CD8-positive, alpha-beta memory T cell (primary cell): ENCODE data around the gene RNLS. TPM values are rescaled to one million over a fixed set of nuclear protein-coding genes. Genes with fewer than 3 reads are reported as not detected.
"Not testable (repeated sequence)": the region's sequence is repeated elsewhere in the genome, so short reads cannot be mapped to it uniquely, and the experiment has no call there.

Source experiments
- CTCF ChIA-PET: fragments of 350-600 bp; sonication (Branson Sonifier 250); formaldehyde crosslinking; loops from one replicate; lab custom pipeline; 2021; ENCODE audit warnings: antibody characterized with exemption; lab: Charles Lee
- POLR2A ChIA-PET: fragments of 350-600 bp; sonication (Branson Sonifier 250); formaldehyde crosslinking; loops from one replicate; lab custom pipeline; 2021; ENCODE audit warnings: antibody characterized with exemption; lab: Charles Lee
- DNase-seq, 5 donors: peaks; one replicate each; pipeline versions ENCODE4 v3.0.0 to v3.0.0-alpha.2; 2020 to 2022; ENCODE audit warnings: mixed read lengths in 1 of 5
- H3K27ac ChIP-seq: one replicate; pipeline ENCODE4 v1.7.0; 2013; ENCODE audit warnings: low read depth, mild to moderate bottlenecking, low read length, moderate library complexity
- H3K27me3 ChIP-seq: 2 replicates; pipeline ENCODE4 v1.7.0; 2013; ENCODE audit warnings: low read length, mild to moderate bottlenecking; ENCODE audit not compliant: insufficient read depth, poor library complexity, severe bottlenecking
- H3K36me3 ChIP-seq: 2 replicates; pipeline ENCODE4 v1.7.0; 2013; ENCODE audit warnings: mild to moderate bottlenecking, low read length, moderate library complexity; ENCODE audit not compliant: insufficient read depth
- H3K4me1 ChIP-seq: 2 replicates; pipeline ENCODE4 v1.7.0; 2013; ENCODE audit warnings: mild to moderate bottlenecking, low read length, moderate library complexity; ENCODE audit not compliant: insufficient read depth
- H3K4me3 ChIP-seq: 2 replicates; pipeline ENCODE4 v1.7.0; 2013; ENCODE audit warnings: mild to moderate bottlenecking, low read length
- H3K9me3 ChIP-seq: 2 replicates; pipeline ENCODE4 v1.7.0; 2013; ENCODE audit warnings: mild to moderate bottlenecking, low read length
- H3K27ac Mint-ChIP-seq, 8 donors: one replicate each; pipeline ENCODE4 v1.8.0; 2020 to 2021; ENCODE audit warnings: mixed read lengths in 8 of 8, mild to moderate bottlenecking in 6 of 8, inconsistent platforms in 3 of 8, moderate library complexity in 3 of 8
- H3K27me3 Mint-ChIP-seq, 2 donors: one replicate each; pipeline ENCODE4 v1.8.0; 2020 to 2021; ENCODE audit warnings: mixed read lengths in 2 of 2, mild to moderate bottlenecking in 1 of 2, moderate library complexity in 1 of 2
- H3K36me3 Mint-ChIP-seq, 3 donors: one replicate each; pipeline ENCODE4 v1.8.0; 2020 to 2021; ENCODE audit warnings: mixed read lengths in 3 of 3, inconsistent platforms in 1 of 3, mild to moderate bottlenecking in 1 of 3
- H3K4me1 Mint-ChIP-seq, 3 donors: one replicate each; pipeline ENCODE4 v1.8.0; 2020 to 2021; ENCODE audit warnings: mixed read lengths in 3 of 3, inconsistent platforms in 1 of 3, mild to moderate bottlenecking in 1 of 3
- H3K4me3 Mint-ChIP-seq, 7 donors: one replicate each; pipeline ENCODE4 v1.8.0; 2020 to 2021; ENCODE audit warnings: mixed read lengths in 7 of 7, mild to moderate bottlenecking in 6 of 7, moderate library complexity in 4 of 7, inconsistent platforms in 2 of 7
- H3K9me3 Mint-ChIP-seq, 5 donors: one replicate each; pipeline ENCODE4 v1.8.0; 2020 to 2022; ENCODE audit warnings: mixed read lengths in 5 of 5, mild to moderate bottlenecking in 3 of 5, moderate library complexity in 2 of 5, inconsistent platforms in 1 of 5
- polyA plus RNA-seq: library from polyadenylated mRNA; unstranded; fragments of 300-500 nt; fragmentation: Illumina TruSeq; gene quantifications from one replicate; pipeline ENCODE4 v1.2.3, GENCODE V29; 2021
- total RNA-seq, 2 experiments: library from RNA; stranded (reverse); gene quantifications; one replicate each; pipeline ENCODE4 v1.2.3, GENCODE V29; 2021

RNLS gene
- total and polyA plus RNA-seq, 3 experiments from 2014 or later = 4.0 to 7.0 (median 4.6) TPM

DNA sequence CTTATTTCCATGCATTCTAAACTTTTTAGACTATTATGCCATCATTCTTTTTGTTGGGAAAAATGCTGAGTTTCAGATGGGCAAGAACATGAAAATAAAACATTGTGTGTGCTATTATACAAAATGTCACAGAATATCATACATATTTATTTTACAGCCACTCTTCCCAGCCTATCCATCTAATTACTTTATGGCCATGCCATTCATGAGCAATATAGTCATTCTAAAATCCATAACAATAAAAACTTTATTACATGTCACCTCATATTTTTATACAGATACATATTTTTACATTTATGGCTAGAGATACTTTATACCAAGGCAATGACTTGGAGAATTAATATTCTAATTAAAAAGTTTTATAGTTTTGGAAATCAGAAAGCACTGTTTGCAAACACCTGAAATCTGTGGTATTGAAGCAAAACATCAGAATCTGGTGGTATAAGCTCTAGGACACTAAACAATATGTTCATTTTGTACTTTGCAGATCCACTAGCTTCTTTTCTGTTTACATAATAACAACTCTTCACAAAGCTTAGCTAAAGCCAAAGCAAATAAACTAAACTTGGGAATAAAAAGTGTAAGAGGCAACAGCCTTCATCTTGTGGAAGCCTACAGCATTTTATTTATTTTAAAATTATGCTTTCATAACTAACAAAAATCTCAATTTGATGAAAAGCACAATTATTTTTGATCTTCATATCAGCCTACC, 210.1 kb downstream of the RNLS start:
- H3K9me3 Mint-ChIP-seq = no peaks in the 10 kb centered on the region
- ChIA-PET POLR2A (no interaction called here), CTCF (no interaction called here)
- peaks cover 2 to 10% (median 6%) of the 10 kb centered on the region in 3 donors for H3K4me1 Mint-ChIP-seq
- no peaks in the 10 kb centered on the region for H3K36me3 ChIP-seq
- H3K4me3 ChIP-seq = no peak overlapping the region
- no peaks in the 10 kb centered on the region for H3K4me1 ChIP-seq
- no peaks in the 10 kb centered on the region for H3K27me3 ChIP-seq
- no peak overlapping the region for H3K4me3 Mint-ChIP-seq
- no peaks in the 10 kb centered on the region for H3K9me3 ChIP-seq
- H3K36me3 Mint-ChIP-seq = no peaks in the 10 kb centered on the region
- H3K27me3 Mint-ChIP-seq = no peaks in the 10 kb centered on the region
- no peak overlapping the region for H3K27ac ChIP-seq
- no peak overlapping the region for H3K27ac Mint-ChIP-seq
- no peak for DNase-seq

GRCh38 chr10:88372051-88372715, 210.9 kb downstream of the RNLS start:
- H3K27ac Mint-ChIP-seq = no peak overlapping the region
- Histone ChIP-seq H3K4me1 (no peaks in the 10 kb centered on the region), H3K4me3 (no peak overlapping the region), H3K27me3 (no peaks in the 10 kb centered on the region), H3K27ac (no peak overlapping the region), H3K36me3 (no peaks in the 10 kb centered on the region), H3K9me3 (no peaks in the 10 kb centered on the region)
- no peaks in the 10 kb centered on the region for H3K27me3 Mint-ChIP-seq
- ChIA-PET POLR2A (no interaction called here), CTCF (no interaction called here)
- DNase-seq = no peak
- peaks cover 2 to 10% (median 6%) of the 10 kb centered on the region in 3 donors for H3K4me1 Mint-ChIP-seq
- H3K36me3 Mint-ChIP-seq = peaks cover 0 to 6% (median 1%) of the 10 kb centered on the region in 3 donors
- H3K9me3 Mint-ChIP-seq = peaks cover 0 to 7% (median 2%) of the 10 kb centered on the region in 5 donors
- H3K4me3 Mint-ChIP-seq = no peak overlapping the region

GRCh38 chr10:88370713-88371112, 212.4 kb downstream of the RNLS start:
- Histone ChIP-seq H3K4me3 (no peak overlapping the region), H3K9me3 (no peaks in the 10 kb centered on the region), H3K27me3 (no peaks in the 10 kb centered on the region), H3K4me1 (no peaks in the 10 kb centered on the region), H3K36me3 (no peaks in the 10 kb centered on the region), H3K27ac (no peak overlapping the region)
- no peak for DNase-seq
- ChIA-PET POLR2A (no interaction called here), CTCF (no interaction called here)
- Mint-ChIP-seq H3K4me3 (no peak overlapping the region), H3K9me3 (peaks cover 0 to 8% (median 2%) of the 10 kb centered on the region in 5 donors), H3K36me3 (peaks cover 0 to 8% (median 1%) of the 10 kb centered on the region in 3 donors), H3K4me1 (peaks cover 2 to 10% (median 6%) of the 10 kb centered on the region in 3 donors), H3K27ac (no peak overlapping the region), H3K27me3 (no peaks in the 10 kb centered on the region)

DNA sequence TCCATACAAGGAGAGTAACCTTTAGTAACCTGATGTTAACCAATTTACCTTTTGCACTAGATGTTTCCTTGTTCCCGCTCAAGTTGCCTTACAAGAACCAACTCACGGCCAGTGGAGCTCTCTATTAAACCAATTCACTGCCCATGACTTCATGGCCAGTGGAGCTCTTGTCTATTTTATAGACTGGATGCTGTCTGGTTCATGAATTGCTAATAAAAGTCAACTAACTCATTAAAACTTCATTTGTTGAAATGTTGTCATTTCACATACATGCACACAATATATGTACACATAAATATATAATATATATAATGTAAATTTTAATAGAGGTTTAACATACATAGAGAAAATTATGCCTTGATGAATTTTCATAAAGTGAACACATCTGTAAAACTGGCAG, 216.3 kb downstream of the RNLS start:
- Mint-ChIP-seq H3K9me3 (peaks cover 0 to 8% (median 2%) of the 10 kb centered on the region in 5 donors), H3K4me1 (no peaks in the 10 kb centered on the region), H3K36me3 (peaks cover 0 to 11% (median 1%) of the 10 kb centered on the region in 3 donors), H3K27me3 (no peaks in the 10 kb centered on the region), H3K4me3 (no peak overlapping the region), H3K27ac (no peak overlapping the region)
- Histone ChIP-seq H3K4me1 (no peaks in the 10 kb centered on the region), H3K4me3 (no peak overlapping the region), H3K36me3 (no peaks in the 10 kb centered on the region), H3K27ac (no peak overlapping the region), H3K9me3 (no peaks in the 10 kb centered on the region), H3K27me3 (no peaks in the 10 kb centered on the region)
- POLR2A ChIA-PET = interaction anchor here (0.9 kb wide), 1 partner anchor 19 kb away, joined by 3 read pairs; no protein-coding TSS in a partner anchor
- no peak for DNase-seq
- CTCF ChIA-PET = no interaction called here

DNA sequence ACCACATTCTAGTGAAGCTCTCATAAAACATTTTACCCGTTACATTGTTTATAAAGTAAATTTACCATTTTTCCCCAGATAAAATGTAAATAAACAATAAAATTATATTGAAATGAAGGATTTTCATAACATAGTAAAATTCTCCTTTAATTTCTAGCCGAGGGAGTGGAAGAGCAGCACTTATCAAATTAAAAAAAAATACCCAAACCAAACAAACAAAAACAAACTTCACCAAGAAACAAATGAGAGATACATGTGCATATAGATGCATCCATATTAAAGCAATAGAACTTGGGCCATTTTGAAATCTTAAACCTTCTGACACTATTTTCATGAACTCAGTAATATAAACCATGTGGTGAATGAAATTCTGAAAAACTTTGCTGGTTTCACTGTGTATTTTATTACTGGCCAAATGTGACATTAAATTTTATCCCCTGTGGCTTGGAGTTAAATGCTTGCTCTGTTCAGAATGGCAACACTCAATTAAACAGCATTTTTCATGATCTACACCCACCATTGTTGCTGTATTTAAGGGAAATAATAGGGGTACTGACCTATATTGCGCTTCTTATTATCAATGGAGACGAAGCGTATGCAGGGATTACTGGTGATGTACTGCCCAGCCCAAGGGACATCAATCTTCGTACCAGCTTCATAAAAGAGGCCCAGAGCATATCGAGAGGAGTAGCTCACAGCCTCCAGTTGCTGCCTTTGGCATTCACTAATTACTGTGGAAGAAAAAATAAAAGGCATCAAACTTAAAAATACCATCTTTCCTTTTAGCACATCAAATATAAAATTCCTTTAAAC, 220.9 kb downstream of the RNLS start:
- Mint-ChIP-seq H3K4me1 (no peaks in the 10 kb centered on the region), H3K36me3 (peaks cover 0 to 12% (median 0%) of the 10 kb centered on the region in 3 donors), H3K27ac (no peak overlapping the region), H3K27me3 (no peaks in the 10 kb centered on the region), H3K9me3 (peaks cover 0 to 2% (median 0%) of the 10 kb centered on the region in 5 donors), H3K4me3 (no peak overlapping the region)
- no peaks in the 10 kb centered on the region for H3K9me3 ChIP-seq
- no peaks in the 10 kb centered on the region for H3K4me1 ChIP-seq
- no peaks in the 10 kb centered on the region for H3K27me3 ChIP-seq
- H3K27ac ChIP-seq = no peak overlapping the region
- POLR2A ChIA-PET = interaction anchor here (0.6 kb wide), 1 partner anchor 536 kb away, joined by 3 read pairs; no protein-coding TSS in a partner anchor
- no peak for DNase-seq
- no peak overlapping the region for H3K4me3 ChIP-seq
- CTCF ChIA-PET = no interaction called here
- H3K36me3 ChIP-seq = no peaks in the 10 kb centered on the region

DNA sequence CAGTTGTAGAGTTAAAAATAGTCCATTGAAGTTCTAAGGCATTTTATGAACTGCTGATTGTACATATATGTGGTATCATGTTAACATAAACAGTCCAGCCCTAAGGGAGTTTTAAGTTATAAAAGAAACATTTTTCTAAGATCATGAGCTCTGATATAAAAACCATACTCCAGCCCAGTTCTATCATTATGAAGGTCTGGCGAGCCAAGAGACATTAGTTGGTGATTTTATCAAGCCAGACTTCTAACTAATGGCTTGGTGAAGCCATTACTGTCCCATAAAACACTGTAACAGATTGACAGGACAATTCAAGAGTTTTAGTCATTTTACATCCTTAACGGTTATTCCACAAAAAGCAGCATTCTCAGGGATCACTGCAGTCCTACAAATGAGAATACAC, 221.6 kb downstream of the RNLS start:
- CTCF ChIA-PET = no interaction called here
- no peaks in the 10 kb centered on the region for H3K27me3 ChIP-seq
- Mint-ChIP-seq H3K27ac (no peak overlapping the region), H3K9me3 (no peaks in the 10 kb centered on the region), H3K4me3 (no peak overlapping the region), H3K27me3 (no peaks in the 10 kb centered on the region), H3K4me1 (no peaks in the 10 kb centered on the region), H3K36me3 (peaks cover 0 to 10% (median 0%) of the 10 kb centered on the region in 3 donors)
- H3K36me3 ChIP-seq = no peaks in the 10 kb centered on the region
- H3K9me3 ChIP-seq = no peaks in the 10 kb centered on the region
- no peak overlapping the region for H3K27ac ChIP-seq
- no peak for DNase-seq
- POLR2A ChIA-PET = no interaction called here
- H3K4me3 ChIP-seq = no peak overlapping the region
- no peaks in the 10 kb centered on the region for H3K4me1 ChIP-seq

DNA sequence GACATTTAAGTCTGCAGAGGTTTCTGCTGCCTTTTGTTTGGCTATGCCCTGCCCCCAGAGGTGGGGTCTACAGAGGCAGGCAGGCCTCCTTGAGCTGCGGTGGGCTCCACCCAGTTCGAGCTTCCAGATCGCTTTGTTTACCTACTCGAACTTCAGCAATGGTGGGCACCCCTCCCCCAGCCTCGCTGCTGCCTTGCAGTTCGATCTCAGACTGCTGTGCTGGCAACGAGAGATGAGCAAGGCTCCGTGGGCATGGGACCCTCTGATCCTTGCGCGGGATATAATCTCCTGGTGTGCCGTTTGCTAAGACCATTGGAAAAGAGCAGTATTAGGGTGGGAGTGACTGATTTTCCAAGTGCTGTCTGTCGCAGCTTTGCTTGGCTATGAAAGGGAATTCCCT, 227.4 kb downstream of the RNLS start:
- H3K9me3 ChIP-seq, H3K4me1 Mint-ChIP-seq, H3K27ac Mint-ChIP-seq, H3K4me1 ChIP-seq, CTCF ChIA-PET, H3K4me3 ChIP-seq, H3K36me3 ChIP-seq, DNase-seq, H3K4me3 Mint-ChIP-seq, H3K27me3 ChIP-seq, H3K9me3 Mint-ChIP-seq, H3K27me3 Mint-ChIP-seq, H3K27ac ChIP-seq, POLR2A ChIA-PET: not testable (repeated sequence)
- peaks cover 0 to 23% (median 0%) of the 10 kb centered on the region in 3 donors for H3K36me3 Mint-ChIP-seq
